Left cardiac atrium (tissue), 4 donors: ENCODE measurements around the gene ADCY4. TPM values are rescaled to one million over a fixed set of nuclear protein-coding genes. Genes with fewer than 3 reads are reported as not detected.
"Not testable (repeated sequence)": the region's sequence is repeated elsewhere in the genome, so short reads cannot be mapped to it uniquely, and the experiment has no call there.

Experiments used
- ATAC-seq, 2 donors: fragments of 200-7000 bp; cut with Tn5 transposase; one replicate each; pipeline ENCODE4 v1.9.1; 2020; ENCODE audit warnings: mild to moderate bottlenecking in 2 of 2, moderate library complexity in 2 of 2
- DNase-seq: peaks from one replicate; pipeline ENCODE4 v3.0.0-alpha.2; 2020
- intact Hi-C, 2 donors: fragments of 100-400 bp; cut with DNase I; formaldehyde crosslinking; loops; one replicate each; pipeline versions ENCODE4 v1.14.1 to v1.15.1; 2022 to 2023
- long read RNA-seq: library from polyadenylated mRNA; unstranded; transcript quantifications from one replicate; pipeline ENCODE4 v2.0.0, GENCODE V29; 2021
- total RNA-seq, 2 donors: library from RNA; stranded (reverse); fragmentation: NEBNext Ultra II Directional; extraction: Animal tissue kit (Norgen Biotek cat#: 25700); gene quantifications; one replicate each; pipeline ENCODE4 v1.2.1, GENCODE V29; 2021
- donor health status: DM: no; HTN: yes; CAD: no.
- donor health status: DM: no; HTN: yes; CAD: no; lungs with severe emphysema.
- donor health status: DM: yes; HTN: yes; CAD: no.
- donor health status: Dilated cardiomyopathy.

Gene ADCY4
- total RNA-seq = 10 to 100 TPM; 19.2 to 43.9 TPM
- long read RNA-seq, partial matches to known transcripts = 11 of 27 reads
- long read RNA-seq, other reads (novel, unspliced or antisense) = 11 of 27 reads

DNA sequence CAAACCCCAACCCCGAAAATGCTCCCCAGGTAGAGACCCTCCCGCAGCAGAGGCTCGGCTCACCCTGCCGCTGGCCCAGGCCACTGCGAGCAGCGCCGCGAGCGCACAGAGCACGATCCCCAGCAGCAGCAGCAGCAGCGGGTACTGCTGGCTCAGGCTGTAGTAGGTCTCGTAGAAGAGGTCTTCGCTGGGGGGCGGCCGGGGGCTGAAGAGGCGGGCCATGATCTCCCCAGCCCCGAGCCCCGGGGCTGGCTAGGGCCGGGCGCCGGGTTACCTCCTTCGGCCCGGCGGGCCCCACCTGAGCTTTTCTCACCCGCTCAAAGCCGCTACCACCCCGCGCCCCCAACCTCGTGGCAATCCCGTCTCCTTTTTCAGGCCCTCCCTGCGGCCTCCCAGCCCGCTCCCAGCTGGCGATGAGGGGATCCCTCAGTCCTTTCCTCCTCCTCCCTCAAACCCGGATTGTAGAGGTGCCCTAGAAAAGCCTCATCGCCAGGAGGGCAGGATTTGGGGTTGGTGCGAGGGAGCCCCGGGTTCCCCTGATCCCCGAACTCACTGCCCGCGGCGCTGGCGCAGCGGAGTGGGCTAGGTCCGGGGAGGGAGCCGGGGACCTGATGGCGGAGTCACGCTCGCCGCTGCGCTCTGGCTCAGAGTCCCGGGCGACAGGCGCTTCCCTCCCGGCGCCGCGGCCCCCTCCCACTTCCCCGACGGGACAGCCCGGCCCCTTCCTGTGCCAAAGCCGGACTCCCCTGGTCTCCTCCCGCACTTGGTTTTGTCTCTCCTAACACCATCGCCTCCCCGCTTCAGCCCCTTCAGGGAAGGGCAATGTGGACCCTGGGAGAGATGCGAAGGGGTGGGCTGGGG, at the start of gene ADCY4:
Gene ADCY4, minus strand, starts transcription at position 641 of the 861 bp plus-strand sequence. Its CDS starts 419 bp downstream, at position 222.
- intact Hi-C loops = loop anchor here in 1 of 2 donors (5.0 kb wide), 1 partner anchor 98 kb away; no protein-coding TSS in a partner anchor
- peak; percentile 19 to 24 for ATAC-seq
- peak; percentile 81 for DNase-seq

DNA sequence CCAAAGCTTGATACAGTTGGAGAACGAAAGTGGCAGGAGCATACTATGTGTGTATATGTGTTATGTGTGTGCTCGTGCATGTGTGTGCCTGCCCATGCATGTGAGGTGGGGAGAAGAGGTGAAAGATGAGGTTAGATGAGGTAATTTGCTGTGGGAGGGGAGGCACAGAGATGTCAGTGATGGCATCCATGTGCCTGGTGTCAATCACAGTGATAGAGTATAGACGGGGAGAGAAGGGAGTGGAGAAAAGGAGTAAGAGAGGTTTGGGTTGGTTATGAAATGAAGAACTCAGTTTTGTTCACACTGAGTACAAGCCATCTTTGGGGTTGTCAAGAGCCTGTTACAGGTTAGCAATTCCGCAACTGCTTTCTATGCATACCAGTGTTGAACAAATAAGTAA, 49.3 kb upstream of the ADCY4 start:
- DNase-seq = no peak

DNA sequence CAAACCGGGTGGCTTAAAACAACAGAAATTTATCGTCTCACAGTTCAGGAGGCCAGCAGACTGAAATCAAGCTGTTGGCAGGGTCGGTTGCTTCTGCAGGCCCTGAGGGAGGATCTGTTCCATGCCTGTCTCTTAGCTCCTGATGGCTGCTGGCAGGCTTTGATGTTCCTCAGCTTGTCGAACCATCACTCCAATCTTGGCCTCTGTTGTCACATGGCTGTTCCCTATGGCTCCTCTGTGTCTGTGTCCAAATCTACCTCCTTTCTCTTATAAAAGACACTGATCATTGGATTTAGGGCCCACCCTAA, 47.1 kb upstream of the ADCY4 start:
- intact Hi-C loops = no loop called here
- DNase-seq (no peak), ATAC-seq (no peak)

More for the DNA sequence above, 49.3 kb upstream of the ADCY4 start:
- no peak for ATAC-seq
- intact Hi-C loops = no loop called here

DNA sequence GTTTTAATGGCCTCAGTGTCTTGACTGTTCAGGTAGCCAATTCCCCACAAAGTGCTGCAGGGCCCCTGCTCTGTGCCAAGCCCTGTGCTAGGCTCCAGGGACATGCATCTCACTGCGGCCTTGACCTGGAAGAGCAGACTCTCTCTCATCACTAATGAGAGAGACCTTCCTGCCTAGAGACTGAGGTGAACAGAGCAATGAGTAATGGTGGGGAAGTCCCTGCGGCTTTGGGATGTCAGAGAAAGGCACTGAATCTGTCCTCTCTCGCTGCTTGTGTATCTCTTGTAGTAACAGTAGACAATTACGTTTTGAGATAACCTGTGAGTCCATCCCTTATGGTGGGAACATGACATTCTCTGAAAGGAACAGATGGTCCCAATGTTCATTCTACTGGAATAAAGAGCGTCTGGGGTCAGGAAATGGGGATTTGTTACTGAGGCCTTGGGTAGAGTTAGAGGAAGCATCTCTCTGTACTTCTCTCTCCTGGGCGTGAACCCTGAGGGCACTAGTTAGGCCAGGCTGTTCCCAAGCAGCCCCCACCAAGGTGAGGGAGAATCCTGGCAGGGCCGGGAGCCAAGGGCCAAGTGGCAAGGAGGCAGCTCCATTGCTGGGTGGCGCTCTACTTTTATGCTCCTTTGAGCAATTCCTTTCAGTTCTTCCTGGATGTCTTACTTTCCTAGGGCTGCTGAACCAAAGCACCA, 46.6 kb upstream of the ADCY4 start:
- no peak for ATAC-seq
- DNase-seq = no peak
- intact Hi-C loops = no loop called here

DNA sequence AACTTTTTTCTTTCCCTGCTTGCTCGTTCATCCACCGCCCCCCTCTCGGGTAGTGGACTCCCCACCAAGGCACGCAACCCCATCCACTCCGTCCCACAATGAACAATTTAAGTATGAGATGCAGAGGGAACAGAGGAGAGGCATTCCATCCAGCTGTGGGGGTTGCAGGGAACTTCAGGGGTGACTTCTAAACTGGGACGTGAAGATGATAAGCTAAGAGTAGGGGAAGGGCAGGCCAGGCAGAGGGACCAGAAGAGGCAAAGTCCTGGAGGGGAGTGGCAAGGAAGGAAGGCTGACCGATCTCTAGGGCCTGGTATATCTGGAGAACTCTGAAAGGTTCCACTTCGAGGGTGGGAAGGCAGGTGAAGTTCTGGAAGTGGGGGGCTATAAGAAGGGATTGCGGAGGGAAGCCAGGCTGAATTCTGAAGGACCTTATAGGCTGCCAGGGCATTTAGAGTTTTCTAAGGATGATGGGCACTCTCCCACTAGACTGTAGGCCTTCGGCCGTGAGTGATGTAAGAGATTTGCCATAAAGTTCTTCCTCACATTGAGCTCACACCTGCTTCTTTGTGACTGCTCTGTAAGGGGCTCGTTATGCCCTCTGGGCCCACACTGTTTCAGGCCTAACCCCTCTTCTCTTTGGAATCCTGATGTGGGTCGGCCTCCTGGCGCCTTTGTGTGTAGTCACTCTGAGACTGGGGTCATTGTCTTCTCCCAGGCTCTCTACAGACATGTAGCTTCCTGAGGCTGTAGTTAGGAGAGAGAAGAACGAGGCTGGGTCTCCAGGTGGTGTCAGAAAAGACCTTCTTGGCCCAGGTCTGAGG, 45.2 kb upstream of the ADCY4 start:
- no peak for DNase-seq
- intact Hi-C loops = no loop called here
- no peak for ATAC-seq

DNA sequence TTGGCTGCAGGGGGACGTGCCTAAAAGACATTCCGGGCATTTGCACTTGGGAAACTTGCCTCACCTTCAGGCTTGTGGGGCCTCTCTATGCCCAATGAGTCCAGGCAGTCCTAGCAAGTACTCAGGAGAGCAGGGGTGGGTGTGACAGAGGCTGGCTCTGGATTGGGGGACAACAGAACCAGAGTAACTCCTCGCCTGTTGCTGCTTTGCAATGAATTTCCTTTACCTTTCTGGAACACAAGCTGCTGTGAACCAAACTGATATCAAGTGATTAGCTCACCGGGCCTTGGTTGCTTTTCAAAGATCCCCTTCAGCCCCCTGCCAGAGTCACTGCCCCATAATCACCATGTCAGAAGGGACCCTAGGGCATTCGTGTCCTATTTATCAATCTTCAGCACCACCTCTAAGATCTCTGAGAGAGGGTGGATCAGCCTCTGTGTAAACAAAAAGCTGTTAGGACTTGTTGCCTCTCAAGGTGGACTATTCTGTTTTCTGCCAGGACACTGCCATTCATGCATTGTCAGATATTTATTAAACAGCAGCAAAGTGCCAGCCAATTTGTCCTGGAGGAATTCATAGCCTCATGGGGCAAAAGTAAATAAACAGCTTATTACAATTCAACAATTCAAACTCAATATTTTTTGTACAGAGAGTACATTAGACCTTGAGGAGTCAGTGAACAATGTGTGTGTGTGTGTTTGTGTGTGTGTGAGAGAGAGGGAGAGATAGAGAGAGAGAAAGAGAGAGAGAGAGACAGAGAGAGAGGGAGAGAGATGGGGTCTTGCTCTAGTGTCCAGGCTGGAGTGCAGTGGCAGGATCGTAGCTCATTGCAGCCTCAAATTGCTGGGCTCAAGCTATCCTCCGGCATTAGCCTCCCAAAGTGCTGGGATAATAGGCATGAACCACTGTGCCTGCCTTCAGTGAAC, 44.4 kb upstream of the ADCY4 start:
- intact Hi-C loops = no loop called here
- DNase-seq (no peak), ATAC-seq (no peak)

- DNase-seq = no peak
- intact Hi-C loops = no loop called here
- no peak for ATAC-seq
These were observed 43.5 kb upstream of the ADCY4 start for GRCh38 chr14:24378327-24378726.

GRCh38 chr14:24377657-24378056, 42.8 kb upstream of the ADCY4 start:
- DNase-seq (no peak), ATAC-seq (peak in 1 of 2 donors; percentile 63)
- intact Hi-C loops = no loop called here

GRCh38 chr14:24377126-24377525, 42.3 kb upstream of the ADCY4 start:
- no peak for ATAC-seq
- intact Hi-C loops = no loop called here
- DNase-seq = no peak

GRCh38 chr14:24376448-24377070, 41.7 kb upstream of the ADCY4 start:
- ATAC-seq (no peak), DNase-seq (no peak)
- intact Hi-C loops = no loop called here

DNA sequence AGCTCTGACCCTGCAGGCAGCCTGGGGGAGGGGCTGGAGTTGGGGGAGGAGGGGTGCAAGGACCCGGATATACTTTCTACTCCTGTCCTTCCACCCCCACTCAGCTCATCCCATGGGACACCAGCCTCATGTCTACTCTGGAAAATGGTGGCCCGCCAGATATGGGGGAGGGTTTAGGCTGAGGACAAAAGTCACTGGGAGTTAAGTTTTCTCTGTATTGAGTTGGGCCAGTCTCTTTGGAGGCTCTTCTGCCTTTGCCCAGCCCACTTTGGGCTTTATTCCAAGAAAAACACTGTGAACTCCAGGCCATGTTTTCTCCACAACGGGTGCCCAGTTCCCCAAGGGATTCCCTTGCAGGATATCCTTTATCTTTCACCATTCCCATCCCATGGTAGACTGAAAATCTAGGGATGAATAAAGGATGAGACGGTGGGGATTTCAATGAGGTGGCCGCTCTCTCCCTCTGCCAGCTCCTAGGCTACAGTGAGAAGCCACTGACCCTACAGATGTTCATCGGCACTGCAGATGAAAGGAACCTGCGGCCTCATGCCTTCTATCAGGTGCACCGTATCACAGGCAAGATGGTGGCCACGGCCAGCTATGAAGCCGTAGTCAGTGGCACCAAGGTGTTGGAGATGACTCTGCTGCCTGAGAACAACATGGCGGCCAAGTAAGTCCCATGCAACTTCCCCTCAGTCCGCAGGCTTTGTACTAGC, 38.0 kb upstream of the ADCY4 start:
- ATAC-seq (peak in 1 of 2 donors; percentile 20), DNase-seq (peak; percentile 59)
- intact Hi-C loops = no loop called here

- DNase-seq, intact Hi-C loops, ATAC-seq: not testable (repeated sequence)
These were observed 36.7 kb upstream of the ADCY4 start for GRCh38 chr14:24371605-24372004.

DNA sequence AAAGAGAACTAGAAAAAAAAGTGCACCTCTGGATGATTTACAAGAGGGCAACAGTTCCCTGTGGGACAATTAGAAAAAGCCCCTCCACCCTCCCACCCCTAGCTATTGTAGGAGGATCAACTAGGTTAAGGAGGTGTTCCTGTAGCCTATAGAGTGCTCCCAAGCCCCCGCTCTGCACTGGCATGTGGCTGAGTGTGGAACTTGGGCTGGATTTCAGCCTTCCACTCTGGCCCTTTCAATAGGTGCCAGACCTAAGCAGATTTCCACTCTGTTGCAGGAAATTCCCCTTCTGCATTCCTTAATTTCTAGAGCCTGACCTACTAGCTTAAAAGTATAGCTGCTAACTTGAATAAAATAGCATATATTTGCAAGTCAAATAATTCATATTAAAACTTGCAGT, 35.9 kb upstream of the ADCY4 start:
- intact Hi-C loops = no loop called here
- ATAC-seq = no peak
- no peak for DNase-seq

GRCh38 chr14:24369907-24370687, 35.2 kb upstream of the ADCY4 start:
- DNase-seq (no peak), ATAC-seq (no peak)
- intact Hi-C loops = loop anchor here (2.0 to 5.0 kb wide), 3 partner anchors 32 to 62 kb away; no protein-coding TSS in a partner anchor

DNA sequence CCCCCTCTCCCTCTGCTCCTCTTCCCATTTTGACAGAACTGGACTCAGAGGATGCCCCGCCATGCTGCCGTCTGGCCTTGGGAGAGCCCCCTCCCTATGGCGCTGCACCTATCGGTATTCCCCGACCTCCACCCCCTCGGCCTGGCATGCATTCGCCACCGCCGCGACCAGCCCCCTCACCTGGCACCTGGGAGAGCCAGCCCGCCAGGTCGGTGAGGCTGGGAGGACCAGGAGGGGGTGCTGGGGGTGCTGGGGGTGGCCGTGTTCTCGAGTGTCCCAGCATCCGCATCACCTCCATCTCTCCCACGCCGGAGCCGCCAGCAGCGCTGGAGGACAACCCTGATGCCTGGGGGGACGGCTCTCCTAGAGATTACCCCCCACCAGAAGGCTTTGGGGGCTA, 34.6 kb upstream of the ADCY4 start:
- ATAC-seq (no peak), DNase-seq (no peak)
- intact Hi-C loops = loop anchor here (2.0 to 5.0 kb wide), 3 partner anchors 33 to 63 kb away; no protein-coding TSS in a partner anchor

DNA sequence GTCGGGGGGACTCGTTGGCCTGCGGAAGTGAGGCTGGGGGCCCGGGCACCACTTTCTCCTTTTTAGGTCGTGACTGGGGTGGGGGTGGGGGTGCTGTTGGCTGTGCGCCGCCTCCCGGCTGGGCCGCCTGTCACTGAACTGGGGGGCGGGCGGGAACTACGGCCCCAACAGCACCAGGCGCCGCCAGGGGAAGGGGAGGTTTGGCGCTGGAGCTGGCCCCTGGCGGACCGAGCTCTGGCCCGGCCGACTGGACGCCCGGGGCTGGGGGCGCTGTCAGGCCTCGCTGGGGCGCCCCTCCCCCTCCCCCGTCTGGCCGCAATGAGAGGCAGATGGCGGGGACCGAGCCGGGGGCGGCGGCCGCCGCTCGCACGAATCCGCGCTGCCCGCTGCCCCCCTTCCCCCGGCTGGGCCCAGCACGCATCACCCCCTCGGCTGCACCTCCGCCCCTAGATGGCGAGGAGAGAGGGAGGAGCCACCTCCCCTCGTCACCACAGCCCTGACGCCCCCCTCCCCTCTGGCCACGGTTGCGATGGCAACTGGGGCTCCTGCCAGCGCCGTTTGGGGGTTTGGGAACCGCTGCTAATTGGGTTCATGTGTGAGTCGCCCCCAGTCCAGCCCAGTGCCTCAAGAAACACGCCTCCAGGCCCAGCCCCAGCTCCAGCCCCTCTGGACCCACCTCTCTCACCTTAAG, 33.8 kb upstream of the ADCY4 start:
- intact Hi-C loops = loop anchor here (2.0 to 5.0 kb wide), 3 partner anchors 34 to 64 kb away; no protein-coding TSS in a partner anchor
- ATAC-seq (peak; percentile 4 to 21), DNase-seq (peak; percentile 61)
